ENCODE data around the gene CERKL.

CERKL gene

DNA sequence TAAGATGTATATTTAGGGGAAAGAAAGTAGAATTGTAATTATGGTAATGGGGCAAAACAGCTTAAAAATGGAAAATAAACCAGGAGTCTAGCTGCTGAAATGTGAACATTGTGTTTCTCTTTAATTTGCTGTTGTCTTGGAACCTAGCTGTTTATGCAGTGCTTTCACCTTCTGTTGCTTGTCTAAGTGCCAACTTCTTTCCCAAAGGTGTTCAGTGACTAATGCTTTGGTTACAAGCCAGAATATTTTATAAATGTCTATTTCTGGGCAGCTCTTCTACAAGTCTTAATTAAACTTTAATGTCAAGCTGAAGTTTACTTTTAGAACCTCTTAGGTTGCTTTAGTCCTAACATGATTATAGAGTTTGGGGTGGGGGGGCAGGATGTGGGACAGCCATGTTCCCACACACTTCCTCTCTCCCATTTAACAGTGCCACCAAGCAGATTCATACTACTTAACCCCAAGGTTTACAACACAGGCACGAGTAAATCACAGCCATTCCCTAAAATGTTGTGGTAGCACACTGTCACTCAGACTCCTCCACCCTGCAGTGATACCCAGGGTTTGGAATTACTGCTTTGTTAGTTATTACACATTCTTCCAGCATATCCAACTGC lies 139.1 kb downstream of the CERKL start:
- no peak for DNase-seq (ENCODE audit: low spot score)

DNA sequence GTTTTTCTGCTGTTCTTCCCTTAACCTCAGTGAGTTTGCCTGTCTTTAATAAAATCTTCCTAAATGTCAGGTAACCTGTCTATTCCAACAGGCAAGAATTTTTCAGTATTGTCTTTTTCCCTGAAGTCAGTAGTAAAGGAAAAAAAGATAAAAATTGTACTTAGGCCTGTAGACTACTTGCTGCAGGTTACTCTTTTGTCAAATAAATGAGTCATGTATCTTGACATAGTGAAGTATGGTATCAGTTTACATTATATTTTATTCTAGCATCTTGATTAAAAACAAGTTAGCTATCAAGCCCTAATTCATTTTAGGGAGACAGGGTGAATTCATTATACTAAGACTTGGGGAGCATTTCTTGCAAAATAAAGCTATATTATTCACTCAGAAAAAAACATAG lies 139.9 kb downstream of the CERKL start:
- DNase-seq (ENCODE audit: low spot score), result no peak

DNA sequence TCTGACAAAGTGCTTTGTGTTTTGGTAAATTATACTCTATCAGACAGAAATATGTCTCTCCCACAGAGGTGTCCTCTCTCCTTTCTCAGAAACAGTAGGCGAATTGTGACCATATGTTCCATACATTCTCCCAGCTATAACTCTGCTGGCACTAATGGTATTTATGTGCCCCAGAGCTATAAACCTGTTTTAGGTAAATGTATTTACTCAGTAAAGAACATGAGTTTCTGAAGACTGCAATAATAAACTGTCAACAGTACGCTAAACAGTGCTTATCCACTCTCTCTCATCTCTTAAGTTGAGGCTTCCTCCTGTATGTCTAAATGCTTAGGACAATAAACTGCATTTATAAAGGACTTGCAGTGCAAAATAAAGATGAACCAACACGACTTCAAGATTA lies 141.2 kb downstream of the CERKL start:
- no peak for DNase-seq (ENCODE audit: low spot score)

DNA sequence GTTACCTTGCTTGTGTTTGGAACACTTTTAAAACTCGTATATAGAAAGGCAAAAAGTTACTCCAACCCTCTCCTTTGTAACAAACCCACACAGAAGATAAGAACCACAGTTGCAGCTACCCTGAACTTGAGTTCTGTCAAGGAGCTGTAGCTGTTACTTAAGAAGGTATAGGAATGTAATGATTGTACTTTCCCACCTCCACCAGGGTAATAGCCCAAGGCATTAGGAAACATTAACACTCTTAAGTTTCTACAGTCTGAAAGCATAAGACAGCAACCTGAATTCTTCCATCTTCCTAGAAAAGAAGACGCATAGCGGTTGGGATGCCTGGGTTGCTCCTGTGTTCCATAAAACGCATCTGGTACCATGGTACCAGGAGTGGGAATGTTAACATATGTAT lies 156.7 kb downstream of the CERKL start:
- no peak for DNase-seq (ENCODE audit: low spot score)

DNA sequence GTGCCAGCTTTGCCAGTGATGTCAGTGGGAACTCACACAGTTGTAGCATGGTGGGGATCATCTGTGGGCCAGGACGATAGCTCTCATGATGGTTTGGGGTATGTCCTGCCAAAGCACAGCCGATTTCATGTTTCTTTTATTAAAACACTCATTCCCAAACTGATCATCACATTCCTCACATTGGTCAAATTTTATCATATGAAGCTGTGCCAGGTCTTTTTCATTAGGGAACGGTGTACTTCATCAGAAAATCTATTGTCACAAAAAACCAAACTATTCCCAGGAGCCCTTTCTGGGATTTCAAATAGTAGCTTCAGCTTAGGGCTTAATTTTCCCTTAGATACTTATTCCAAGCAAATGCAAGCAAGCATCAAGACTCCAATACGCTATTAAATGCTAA lies 157.7 kb downstream of the CERKL start:
- DNase-seq (ENCODE audit: low spot score), result no peak
